Esophagus (tissue), 2 donors: ENCODE measurements around the gene NFIA. TPM values are rescaled to one million over a fixed set of nuclear protein-coding genes. Genes with fewer than 3 reads are reported as not detected.

Experiments used
- H3K27ac ChIP-seq, 2 donors: one replicate each; pipeline ENCODE4 v1.5.1; 2013; ENCODE audit warnings: low read depth in 2 of 2, mild to moderate bottlenecking in 2 of 2, inconsistent platforms in 1 of 2, low read length in 1 of 2, moderate library complexity in 1 of 2
- H3K27me3 ChIP-seq, 2 donors: one replicate each; pipeline ENCODE4 v1.6.1; 2013; ENCODE audit warnings: low read length in 2 of 2, control low read depth in 1 of 2, mild to moderate bottlenecking in 1 of 2; ENCODE audit not compliant: insufficient read depth in 2 of 2, control insufficient read depth in 1 of 2
- H3K36me3 ChIP-seq, 2 donors: one replicate each; pipeline ENCODE4 v1.6.1; 2013; ENCODE audit warnings: low read length in 1 of 2; ENCODE audit not compliant: control insufficient read depth in 2 of 2, insufficient read depth in 2 of 2
- H3K4me1 ChIP-seq, 2 donors: one replicate each; pipeline ENCODE4 v1.6.1; 2013; ENCODE audit warnings: low read length in 1 of 2; ENCODE audit not compliant: control insufficient read depth in 2 of 2, insufficient read depth in 2 of 2
- H3K4me3 ChIP-seq, 2 donors: one replicate each; pipeline ENCODE4 v1.5.1; 2013; ENCODE audit warnings: low read length in 2 of 2, mild to moderate bottlenecking in 2 of 2, low read depth in 1 of 2, moderate library complexity in 1 of 2
- H3K9me3 ChIP-seq, 2 donors: one replicate each; pipeline ENCODE4 v1.6.1; 2013; ENCODE audit warnings: mild to moderate bottlenecking in 2 of 2, low read depth in 1 of 2, low read length in 1 of 2, moderate library complexity in 1 of 2; ENCODE audit not compliant: control insufficient read depth in 2 of 2, insufficient read depth in 1 of 2
- WGBS, 2 donors: extraction: QIAGEN DNeasy Blood & Tissue Kit; methylation state at CpG; one replicate each; pipeline ENCODE4 v1.1.7; 2013; 5-methylcytosine and 5-hydroxymethylcytosine counted together
- polyA plus RNA-seq, 2 donors: library from polyadenylated mRNA; stranded (reverse); fragments of 200-250 nt; gene quantifications; one replicate each; pipeline ENCODE4 v1.2.3, GENCODE V29; 2013
- donor health status: healthy with polysubstance abuse.
- donor health status: Bipolar disorder and iron deficiency.

The NFIA gene
- polyA plus RNA-seq, 2 donors, result 9.0 to 11.0 TPM

DNA sequence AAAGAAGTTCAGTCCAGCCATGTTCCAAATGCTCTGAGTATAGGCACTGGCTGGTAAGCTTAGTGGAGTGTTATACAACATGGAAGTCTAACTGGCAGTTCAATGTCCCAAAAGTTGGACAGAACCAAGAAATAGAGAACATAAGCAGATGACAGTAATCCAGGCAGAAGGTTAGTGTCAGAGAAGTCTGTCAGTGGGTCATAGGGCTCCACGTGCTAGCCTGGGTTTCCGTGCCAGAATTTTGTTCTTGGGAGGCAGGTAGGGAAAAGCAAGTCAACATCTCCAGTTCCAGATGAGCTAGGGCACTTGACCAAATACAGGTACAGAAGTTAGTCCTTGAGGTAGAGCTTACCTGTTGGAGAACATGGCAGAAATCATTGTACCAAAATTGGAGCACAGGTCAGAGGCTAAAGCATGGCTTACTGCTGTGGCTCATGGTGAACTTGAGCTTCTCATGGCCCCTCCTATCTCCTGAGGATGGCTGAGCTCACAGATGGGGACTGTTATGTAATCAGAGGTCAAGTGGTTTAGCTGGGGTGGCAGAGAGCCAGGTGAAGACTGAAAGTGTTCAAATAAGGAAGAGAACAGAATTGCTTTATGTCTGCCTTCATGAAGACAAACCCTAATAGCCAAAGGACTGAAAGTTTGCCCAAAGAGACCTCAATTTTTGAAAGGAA lies 170.8 kb downstream of the NFIA start:
- Histone ChIP-seq H3K9me3 (no peaks in the 10 kb centered on the region), H3K36me3 (no peaks in the 10 kb centered on the region), H3K27me3 (no peaks in the 10 kb centered on the region), H3K4me1 (peaks cover 4 to 5% of the 10 kb centered on the region in 2 donors), H3K4me3 (no peak overlapping the region), H3K27ac (peak overlapping the region in 1 of 2 donors; percentile 81)
- WGBS, 2 donors, result 87 to 90% methylated on average over 2 of the region's 2 CpGs

DNA sequence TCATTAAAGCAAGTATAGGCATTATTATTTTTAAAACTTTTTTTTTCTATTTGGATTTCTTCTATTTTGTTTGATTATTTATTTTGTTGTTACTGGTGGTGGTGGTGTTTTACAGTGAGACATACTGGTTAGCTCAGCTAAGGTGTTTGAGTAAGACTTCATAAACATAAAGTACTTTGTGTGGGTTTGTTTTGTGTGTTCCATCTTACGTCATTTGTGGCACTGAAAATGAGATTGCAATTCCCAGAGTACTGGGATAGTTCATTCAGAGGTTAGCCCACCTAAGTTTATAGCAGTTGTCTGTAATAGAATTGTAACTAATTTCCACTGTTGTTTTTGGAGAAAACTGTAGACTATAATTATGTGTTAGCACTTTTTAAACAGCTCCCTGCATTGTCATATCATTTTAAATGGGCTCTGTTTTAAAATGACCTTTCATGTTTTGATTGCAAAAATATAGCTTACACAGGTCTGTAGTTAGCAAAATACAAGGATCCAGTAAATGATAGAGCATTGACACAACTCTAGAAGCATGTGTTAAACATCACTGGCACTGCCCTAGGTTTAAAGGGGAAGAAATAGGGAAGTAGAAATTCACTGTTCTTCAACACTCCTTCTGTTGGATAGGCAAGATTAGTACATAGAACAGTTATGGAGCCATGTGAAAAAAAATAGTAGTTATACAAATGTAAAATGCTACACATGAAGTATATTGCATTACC lies 171.7 kb downstream of the NFIA start:
- Histone ChIP-seq H3K27me3 (no peaks in the 10 kb centered on the region), H3K4me3 (peak overlapping the region in 1 of 2 donors; percentile 29), H3K9me3 (no peaks in the 10 kb centered on the region), H3K27ac (peak overlapping the region in 1 of 2 donors; percentile 72), H3K4me1 (peaks cover 4 to 5% of the 10 kb centered on the region in 2 donors), H3K36me3 (no peaks in the 10 kb centered on the region)
- WGBS, 2 donors, result 66 to 84% methylated on average over 1 of the region's 1 CpG

DNA sequence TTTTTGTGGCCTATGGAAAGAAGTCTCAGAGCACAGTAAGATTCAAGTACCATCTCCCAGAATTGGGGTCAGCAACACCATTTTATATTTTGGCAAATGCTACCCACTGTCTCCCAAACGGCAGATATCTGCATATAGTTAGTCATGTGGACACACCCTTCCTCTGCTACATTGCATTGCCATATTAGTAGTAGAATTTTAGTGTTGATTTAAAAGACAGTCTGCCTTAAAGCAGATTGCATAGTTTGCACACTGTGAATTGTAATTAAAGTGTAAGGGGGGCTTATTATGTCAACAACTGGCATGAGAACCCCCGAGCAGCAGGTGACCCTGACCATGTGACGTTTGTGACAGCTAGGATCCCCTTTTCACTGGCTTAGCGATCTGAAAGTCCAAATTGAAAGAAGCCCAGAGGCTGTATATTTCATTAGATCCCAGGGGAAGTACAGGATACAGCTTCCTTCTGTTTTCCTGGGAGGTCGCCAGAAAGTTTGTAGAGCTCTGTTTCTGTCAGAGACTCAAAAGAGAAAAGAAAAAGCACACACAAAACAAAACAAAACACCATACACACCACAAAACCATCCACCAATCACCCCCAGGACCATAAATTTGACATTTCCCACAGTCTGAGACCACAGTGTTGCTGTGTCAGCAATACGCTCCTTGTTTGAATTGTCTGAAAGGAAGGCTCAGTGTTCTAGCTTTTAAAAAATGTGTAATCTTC lies 172.4 kb downstream of the NFIA start:
- H3K9me3 ChIP-seq, result no peaks in the 10 kb centered on the region
- H3K27me3 ChIP-seq, result no peaks in the 10 kb centered on the region
- H3K4me3 ChIP-seq, result peak overlapping the region in 1 of 2 donors; percentile 29
- 6 to 20% methylated on average over 6 of the region's 6 CpGs for WGBS, 2 donors
- H3K27ac ChIP-seq, result peak overlapping the region; percentile 72 to 85
- H3K36me3 ChIP-seq, result no peaks in the 10 kb centered on the region
- H3K4me1 ChIP-seq, result peaks cover 4 to 5% of the 10 kb centered on the region in 2 donors

DNA sequence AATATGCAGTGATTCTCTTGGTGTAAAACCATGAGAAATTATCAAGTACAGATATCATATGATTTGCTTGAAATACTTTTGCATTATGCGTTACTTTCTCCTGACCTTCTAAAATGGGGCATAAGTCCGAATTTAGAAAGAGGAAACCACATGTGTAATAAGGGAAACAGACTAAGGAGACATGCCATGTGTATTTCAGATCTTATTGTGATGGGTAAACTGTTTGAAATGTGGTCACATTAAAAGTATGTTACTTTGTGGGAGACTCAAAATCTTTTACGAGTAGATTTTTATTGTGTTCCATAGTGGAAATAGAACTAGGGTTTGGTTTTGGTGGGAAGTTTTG lies 173.0 kb downstream of the NFIA start:
- H3K9me3 ChIP-seq, result no peaks in the 10 kb centered on the region
- H3K36me3 ChIP-seq, result no peaks in the 10 kb centered on the region
- no peaks in the 10 kb centered on the region for H3K27me3 ChIP-seq
- peak overlapping the region in 1 of 2 donors; percentile 72 for H3K27ac ChIP-seq
- peaks cover 4 to 5% of the 10 kb centered on the region in 2 donors for H3K4me1 ChIP-seq
- WGBS, 2 donors, result 25 to 38% methylated on average over 3 of the region's 3 CpGs
- no peak overlapping the region for H3K4me3 ChIP-seq

DNA sequence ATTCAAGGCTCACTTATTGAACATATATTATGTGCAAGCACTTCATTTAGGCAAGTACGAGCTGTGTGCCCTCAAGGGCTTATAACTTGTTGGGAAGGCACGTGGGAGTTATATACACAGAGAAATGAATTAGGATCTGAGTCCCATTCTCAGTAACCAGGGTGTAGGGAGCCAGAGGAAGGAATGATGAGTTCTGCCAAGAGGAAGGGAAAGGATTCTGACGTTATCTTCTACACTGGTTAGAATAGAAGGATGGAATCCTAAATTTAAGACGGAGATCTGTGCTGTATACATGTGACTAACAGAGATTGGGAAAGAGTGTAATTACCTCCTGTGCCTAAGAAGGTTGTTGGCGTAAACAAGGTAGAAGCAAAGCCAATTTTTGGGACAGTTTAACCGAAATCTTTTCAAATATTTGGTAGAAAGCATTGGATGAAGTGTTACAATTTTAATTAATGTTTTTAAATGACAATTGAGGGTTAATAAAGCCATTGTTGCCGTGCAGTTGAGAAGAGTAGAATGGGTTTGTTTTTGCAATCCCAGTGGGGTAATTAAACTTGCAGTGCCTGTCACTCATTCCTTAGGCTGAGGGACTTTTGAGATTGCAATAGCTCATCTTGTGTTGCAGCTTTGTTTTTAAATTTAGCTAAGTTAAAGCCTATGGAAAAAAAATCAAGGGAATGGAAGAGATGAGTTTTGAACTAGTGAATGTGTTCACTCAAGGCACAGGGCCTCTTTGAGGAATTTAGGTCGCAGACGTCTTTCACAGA lies 177.2 kb downstream of the NFIA start:
- WGBS, 2 donors, result 57 to 70% methylated on average over 9 of the region's 9 CpGs
- H3K4me1 ChIP-seq, result no peaks in the 10 kb centered on the region
- peak overlapping the region in 1 of 2 donors; percentile 7 for H3K27ac ChIP-seq

DNA sequence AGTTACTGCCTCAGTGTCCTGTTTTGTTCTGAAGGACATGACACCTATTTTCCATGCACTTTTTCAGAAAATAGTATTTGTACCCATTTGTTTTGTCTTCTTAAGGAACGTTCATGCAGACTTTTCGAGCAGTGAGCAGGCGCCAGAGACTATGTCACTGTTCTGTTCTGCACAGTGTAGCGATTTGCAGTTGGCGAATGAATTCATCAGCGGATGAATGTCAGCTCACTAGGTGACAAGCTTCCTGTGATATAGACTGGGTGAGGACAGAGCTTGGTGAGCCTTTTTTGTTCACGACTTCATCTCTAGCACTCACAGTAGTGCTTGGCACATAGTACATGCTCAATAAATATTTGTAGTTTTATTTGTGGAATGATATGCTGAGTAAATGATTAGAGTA lies 177.8 kb downstream of the NFIA start:
- H3K9me3 ChIP-seq, result no peaks in the 10 kb centered on the region
- H3K27ac ChIP-seq, result peak overlapping the region in 1 of 2 donors; percentile 7
- H3K4me1 ChIP-seq, result no peaks in the 10 kb centered on the region
- no peaks in the 10 kb centered on the region for H3K27me3 ChIP-seq
- H3K36me3 ChIP-seq, result no peaks in the 10 kb centered on the region
- WGBS, 2 donors, result 93 to 95% methylated on average over 7 of the region's 7 CpGs
- no peak overlapping the region for H3K4me3 ChIP-seq

More for the DNA sequence above, 177.2 kb downstream of the NFIA start:
- Histone ChIP-seq H3K9me3 (no peaks in the 10 kb centered on the region), H3K27me3 (no peaks in the 10 kb centered on the region), H3K36me3 (no peaks in the 10 kb centered on the region), H3K4me3 (no peak overlapping the region)

DNA sequence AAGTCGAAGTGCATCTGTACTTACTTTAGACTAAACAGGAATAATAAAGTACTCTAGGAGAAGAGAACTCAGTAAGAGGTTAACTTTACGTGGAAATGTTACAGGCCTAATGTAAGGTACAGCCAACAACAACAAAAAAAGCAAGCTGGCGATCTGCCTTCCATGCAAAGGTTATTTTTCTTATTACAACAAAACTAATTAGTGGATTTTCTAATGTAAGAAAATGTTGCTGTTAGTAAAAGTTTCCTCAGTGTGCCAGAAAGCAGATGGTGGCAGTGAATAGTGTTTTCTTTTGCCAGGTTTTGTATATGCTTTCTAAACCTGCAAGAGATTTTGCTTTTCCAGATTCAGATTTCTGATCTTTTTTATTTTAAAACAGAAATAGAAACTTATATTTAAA lies 179.2 kb downstream of the NFIA start:
- Histone ChIP-seq H3K4me1 (no peaks in the 10 kb centered on the region), H3K27ac (no peak overlapping the region), H3K36me3 (no peaks in the 10 kb centered on the region), H3K4me3 (no peak overlapping the region), H3K9me3 (no peaks in the 10 kb centered on the region), H3K27me3 (no peaks in the 10 kb centered on the region)
- WGBS, 2 donors, result 65 to 66% methylated on average over 3 of the region's 3 CpGs

DNA sequence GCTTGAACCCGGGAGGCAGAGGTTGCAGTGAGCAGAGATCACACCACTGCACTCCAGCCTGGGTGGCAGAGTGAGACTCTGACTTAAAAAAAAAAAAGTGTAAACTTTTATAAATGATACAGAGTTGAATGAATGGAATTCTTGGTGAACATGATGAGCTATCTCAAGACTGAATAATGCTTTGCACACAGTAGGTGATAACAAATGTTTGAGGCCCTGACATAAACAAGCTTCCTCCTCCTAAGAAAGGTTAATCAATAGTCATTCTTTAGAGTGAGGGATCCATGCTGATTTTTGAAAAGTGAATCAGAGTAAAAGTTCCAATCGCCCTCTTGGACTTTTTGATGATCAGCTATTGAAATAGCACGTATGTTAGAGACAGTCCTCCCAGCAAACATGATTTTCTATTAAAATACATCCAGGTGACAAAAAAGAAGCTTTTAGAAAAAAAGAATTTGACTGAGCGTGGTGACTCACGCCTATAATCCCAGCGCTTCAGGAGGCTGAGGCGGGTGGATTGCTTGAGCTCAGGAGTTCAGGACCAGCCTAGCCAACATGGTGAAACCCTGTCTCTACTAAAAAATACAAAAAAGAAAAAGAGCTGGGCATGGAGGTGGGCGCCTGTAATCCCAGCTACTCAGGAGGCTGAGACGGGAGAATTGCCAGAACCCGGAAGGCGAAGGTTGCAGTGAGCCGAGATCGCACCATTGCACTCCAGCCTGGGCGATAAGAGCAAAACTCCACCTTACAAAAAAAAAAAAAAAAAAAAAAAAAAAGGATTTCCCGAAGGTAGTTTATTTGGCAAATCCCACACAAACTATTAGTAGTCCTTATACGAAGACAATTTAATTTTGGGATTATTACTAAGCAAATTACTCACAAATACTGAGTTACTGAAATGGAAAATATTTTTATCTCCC lies 181.8 kb downstream of the NFIA start:
- no peaks in the 10 kb centered on the region for H3K27me3 ChIP-seq
- H3K27ac ChIP-seq, result no peak overlapping the region
- no peaks in the 10 kb centered on the region for H3K36me3 ChIP-seq
- no peaks in the 10 kb centered on the region for H3K9me3 ChIP-seq
- H3K4me3 ChIP-seq, result no peak overlapping the region
- WGBS, 2 donors, result 96 to 97% methylated on average over 16 of the region's 16 CpGs
- H3K4me1 ChIP-seq, result no peaks in the 10 kb centered on the region
